CD4-positive, alpha-beta T cell treated with Interleukin-15 for 4 hours (primary cell): Measurements from ENCODE around the gene GGTLC2.
"Not testable (repeated sequence)": the region's sequence is repeated elsewhere in the genome, so short reads cannot be mapped to it uniquely, and the experiment has no call there.

Experiments
- DNase-seq: peaks from one replicate; pipeline ENCODE4 v3.0.0-alpha.2; 2020; ENCODE audit warnings: low spot score

Gene GGTLC2

GRCh38 chr22:22644314-22644713 lies at the start of gene GGTLC2:
TSS of gene GGTLC2 (plus strand) at chr22:22644614. CDS start at chr22:22646346, 1,732 bp downstream.
- DNase-seq: not testable (repeated sequence)

- no peak for DNase-seq
Measured at GRCh38 chr22:22595001-22595835, 49.2 kb upstream of the GGTLC2 start.

- no peak for DNase-seq
Measured at GRCh38 chr22:22598144-22598543, 46.3 kb upstream of the GGTLC2 start.

GRCh38 chr22:22599248-22599647 lies 45.2 kb upstream of the GGTLC2 start:
- DNase-seq: no peak

- DNase-seq: no peak
Measured at GRCh38 chr22:22600531-22601261, 43.7 kb upstream of the GGTLC2 start.

- no peak for DNase-seq
Measured at GRCh38 chr22:22603470-22603947, 40.9 kb upstream of the GGTLC2 start.

- no peak for DNase-seq
Measured at GRCh38 chr22:22604326-22605073, 39.9 kb upstream of the GGTLC2 start.

- DNase-seq: no peak
Measured at GRCh38 chr22:22605074-22605404, 39.4 kb upstream of the GGTLC2 start.

GRCh38 chr22:22608022-22608421 lies 36.4 kb upstream of the GGTLC2 start:
- DNase-seq: not testable (repeated sequence)

- DNase-seq: no peak
Measured at GRCh38 chr22:22609291-22609690, 35.1 kb upstream of the GGTLC2 start.

GRCh38 chr22:22612516-22612915 lies 31.9 kb upstream of the GGTLC2 start:
- no peak for DNase-seq

- no peak for DNase-seq
Measured at GRCh38 chr22:22614065-22614464, 30.3 kb upstream of the GGTLC2 start.

GRCh38 chr22:22616636-22617035 lies 27.8 kb upstream of the GGTLC2 start:
- no peak for DNase-seq

GRCh38 chr22:22618448-22618847 lies 26.0 kb upstream of the GGTLC2 start:
- no peak for DNase-seq

- DNase-seq: no peak
Measured at GRCh38 chr22:22618923-22619322, 25.5 kb upstream of the GGTLC2 start.

- no peak for DNase-seq
Measured at GRCh38 chr22:22619765-22620414, 24.5 kb upstream of the GGTLC2 start.

- DNase-seq: not testable (repeated sequence)
Measured at GRCh38 chr22:22628546-22629495, 15.6 kb upstream of the GGTLC2 start.

GRCh38 chr22:22631223-22631652 lies 13.2 kb upstream of the GGTLC2 start:
- DNase-seq: not testable (repeated sequence)

- DNase-seq: not testable (repeated sequence)
Measured at GRCh38 chr22:22632226-22632625, 12.2 kb upstream of the GGTLC2 start.

GRCh38 chr22:22633533-22633932 lies 10.9 kb upstream of the GGTLC2 start:
- not testable (repeated sequence) for DNase-seq

- not testable (repeated sequence) for DNase-seq
Measured at GRCh38 chr22:22636260-22636659, 8.2 kb upstream of the GGTLC2 start.
